Measurements from ENCODE around the gene PPP3CA.
"Not testable (repeated sequence)": the region's sequence is repeated elsewhere in the genome, so short reads cannot be mapped to it uniquely, and the experiment has no call there.

The PPP3CA gene

GRCh38 chr4:101183666-101184373, 163.5 kb downstream of the PPP3CA start:
- no peak for DNase-seq
- intact Hi-C loops (cut with DNase I; ENCODE audit: low total_unique reads), result no loop called here
- no peaks in the 10 kb centered on the region for H3K4me1 ChIP-seq
- no peak overlapping the region for H3K4me3 ChIP-seq
- no peak for TF ChIP-seq CTCF (IDR thresholded peaks at IDR 0.05)
- peaks cover 0 to 9% (median 0%) of the 10 kb centered on the region in 3 donors for H3K36me3 ChIP-seq
- no peaks in the 10 kb centered on the region for H3K9me3 ChIP-seq
- no peaks in the 10 kb centered on the region for H3K27me3 ChIP-seq
- no peak overlapping the region for H3K27ac ChIP-seq

GRCh38 chr4:101183221-101183620, 164.1 kb downstream of the PPP3CA start:
- Histone ChIP-seq H3K9me3 (no peaks in the 10 kb centered on the region), H3K4me1 (no peaks in the 10 kb centered on the region), H3K36me3 (peaks cover 0 to 9% (median 0%) of the 10 kb centered on the region in 3 donors), H3K27ac (no peak overlapping the region), H3K27me3 (no peaks in the 10 kb centered on the region), H3K4me3 (no peak overlapping the region)
- no peak for TF ChIP-seq CTCF (IDR thresholded peaks at IDR 0.05)
- intact Hi-C loops (cut with DNase I; ENCODE audit: low total_unique reads), result no loop called here
- no peak for DNase-seq

GRCh38 chr4:101182688-101183087, 164.6 kb downstream of the PPP3CA start:
- H3K4me3 ChIP-seq; H3K27ac ChIP-seq; intact Hi-C loops (cut with DNase I; ENCODE audit: low total_unique reads); DNase-seq; H3K36me3 ChIP-seq; H3K9me3 ChIP-seq; H3K27me3 ChIP-seq; H3K4me1 ChIP-seq: not testable (repeated sequence)

DNA sequence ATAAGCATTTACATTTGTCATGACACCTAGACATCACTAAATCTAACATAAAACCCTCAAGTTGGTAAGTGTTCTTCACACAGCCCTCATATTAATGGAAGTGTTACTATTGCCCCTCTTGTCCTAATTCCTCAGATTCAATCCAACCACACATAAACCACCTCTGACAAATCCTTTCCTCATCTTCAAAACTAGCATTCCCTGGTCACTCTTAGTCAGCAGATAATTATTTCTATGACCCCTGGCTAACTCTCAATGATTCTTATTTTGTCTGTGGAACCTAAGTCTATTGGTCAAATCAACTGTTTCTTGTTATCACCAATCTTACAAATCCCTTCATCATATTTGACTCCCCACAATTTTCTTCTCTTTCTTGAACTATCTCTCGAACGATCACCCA, 168.6 kb downstream of the PPP3CA start:
- peaks cover 0 to 9% (median 0%) of the 10 kb centered on the region in 3 donors for H3K36me3 ChIP-seq
- no peak for TF ChIP-seq CTCF (IDR thresholded peaks at IDR 0.05)
- intact Hi-C loops (cut with DNase I; ENCODE audit: low total_unique reads), result no loop called here
- H3K4me1 ChIP-seq, result peaks cover 0 to 7% (median 2%) of the 10 kb centered on the region in 4 donors
- no peak overlapping the region for H3K27ac ChIP-seq
- no peaks in the 10 kb centered on the region for H3K9me3 ChIP-seq
- no peak for DNase-seq
- H3K27me3 ChIP-seq, result no peaks in the 10 kb centered on the region
- H3K4me3 ChIP-seq, result no peak overlapping the region

DNA sequence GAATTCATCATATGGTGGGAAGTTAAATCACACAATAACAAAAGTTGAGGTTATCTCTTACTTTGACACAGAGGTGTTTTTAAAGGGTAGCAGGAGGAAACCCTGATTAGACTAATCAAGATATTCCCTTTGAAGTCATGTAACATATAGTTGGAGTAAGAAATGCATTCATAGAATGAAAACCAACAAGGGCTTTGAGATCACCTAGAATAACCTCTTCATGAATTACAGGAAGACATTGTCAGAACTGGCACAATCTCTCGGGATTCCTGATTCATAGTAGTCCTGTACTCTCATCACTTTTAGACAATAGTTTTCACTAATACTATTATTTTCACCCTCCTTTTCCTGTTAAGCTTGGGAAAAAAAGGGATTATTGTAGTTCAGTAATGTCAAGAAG, 170.2 kb downstream of the PPP3CA start:
- H3K4me3 ChIP-seq, result no peak overlapping the region
- H3K4me1 ChIP-seq, result peaks cover 0 to 8% (median 2%) of the 10 kb centered on the region in 4 donors
- no peak for DNase-seq
- intact Hi-C loops (cut with DNase I; ENCODE audit: low total_unique reads), result no loop called here
- H3K27me3 ChIP-seq, result no peaks in the 10 kb centered on the region
- H3K9me3 ChIP-seq, result no peaks in the 10 kb centered on the region
- no peak overlapping the region for H3K27ac ChIP-seq
- no peak for TF ChIP-seq CTCF (IDR thresholded peaks at IDR 0.05)
- peaks cover 0 to 1% (median 0%) of the 10 kb centered on the region in 3 donors for H3K36me3 ChIP-seq

DNA sequence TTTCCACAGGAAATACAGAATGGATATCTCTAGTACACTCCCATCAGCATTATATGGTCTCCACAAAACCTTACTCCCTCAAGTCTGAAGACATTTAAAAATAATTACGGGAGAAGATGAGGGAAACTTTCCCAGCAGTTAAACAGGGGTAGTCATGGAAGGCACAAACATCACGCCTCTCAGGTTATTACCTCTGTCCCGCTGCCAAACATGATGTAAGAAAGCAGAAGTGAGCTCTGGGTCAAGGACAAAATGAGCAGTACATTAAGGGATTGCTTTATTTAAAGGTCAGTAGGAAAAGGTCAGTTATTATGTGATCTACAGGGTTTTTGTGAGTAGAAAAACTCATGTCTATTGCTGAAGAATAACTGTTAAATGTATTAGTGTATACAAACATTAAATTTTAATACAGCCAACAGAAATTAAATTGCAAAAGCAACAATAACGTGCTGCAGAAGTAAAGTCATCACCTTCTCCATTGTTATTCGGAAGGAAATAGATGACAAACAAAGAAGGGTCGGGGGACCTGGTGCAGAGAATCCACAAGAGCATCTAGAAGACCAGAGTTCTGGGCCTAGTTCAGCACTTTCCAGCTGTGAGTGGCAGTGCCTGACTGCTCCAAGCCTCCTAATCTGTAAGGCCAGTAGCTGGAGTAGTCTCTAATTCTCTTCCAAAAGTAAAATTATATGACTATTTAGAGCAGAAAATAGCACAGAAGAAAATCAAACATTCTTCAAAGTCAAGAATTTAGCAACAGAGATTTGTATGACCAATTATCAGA, 171.2 kb downstream of the PPP3CA start:
- no peak overlapping the region for H3K27ac ChIP-seq
- intact Hi-C loops (cut with DNase I; ENCODE audit: low total_unique reads), result no loop called here

More for the DNA sequence above, 171.2 kb downstream of the PPP3CA start:
- no peaks in the 10 kb centered on the region for H3K9me3 ChIP-seq
- H3K36me3 ChIP-seq, result no peaks in the 10 kb centered on the region
- TF ChIP-seq CTCF (IDR thresholded peaks at IDR 0.05), result no peak
- H3K27me3 ChIP-seq, result no peaks in the 10 kb centered on the region
- peaks cover 0 to 14% (median 2%) of the 10 kb centered on the region in 4 donors for H3K4me1 ChIP-seq
- DNase-seq, result no peak
- H3K4me3 ChIP-seq, result no peak overlapping the region

All from tibial artery (tissue), 4 donors.